HL-60/S4 (cell line): Measurements from ENCODE around the gene ARHGEF4.

Experiments used
- in situ Hi-C: fragments of 300-500 bp; cut with MboI; formaldehyde crosslinking; loops from 2 replicates; pipeline ENCODE4 v1.14.3; 2022; ENCODE audit warnings: low sequenced_read_pairs

Gene ARHGEF4

GRCh38 chr2:130814931-130815680, 21.6 kb upstream of the ARHGEF4 start:
- in situ Hi-C loops: no loop called here

- in situ Hi-C loops: no loop called here
Measured at GRCh38 chr2:130818809-130819208, 17.9 kb upstream of the ARHGEF4 start.

DNA sequence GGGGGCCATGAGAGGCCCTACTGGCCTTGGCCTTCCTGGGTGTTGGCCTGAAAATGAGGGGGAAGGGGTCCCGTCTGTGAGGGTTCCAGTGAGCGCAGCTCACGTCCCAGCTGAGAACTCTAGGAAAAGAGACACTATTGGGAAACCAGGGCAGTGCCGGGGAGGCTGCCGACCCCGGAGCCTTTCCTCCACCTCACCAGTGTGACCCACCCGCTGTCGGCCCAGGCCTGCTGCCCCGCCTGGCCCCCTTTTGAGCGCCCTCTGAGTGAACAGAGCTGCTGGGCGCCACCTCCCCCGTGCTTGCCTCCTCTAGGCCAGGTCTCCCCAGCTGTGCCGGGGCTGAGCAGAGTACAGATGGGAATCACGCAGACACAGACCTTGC, 17.5 kb upstream of the ARHGEF4 start:
- in situ Hi-C loops: no loop called here

DNA sequence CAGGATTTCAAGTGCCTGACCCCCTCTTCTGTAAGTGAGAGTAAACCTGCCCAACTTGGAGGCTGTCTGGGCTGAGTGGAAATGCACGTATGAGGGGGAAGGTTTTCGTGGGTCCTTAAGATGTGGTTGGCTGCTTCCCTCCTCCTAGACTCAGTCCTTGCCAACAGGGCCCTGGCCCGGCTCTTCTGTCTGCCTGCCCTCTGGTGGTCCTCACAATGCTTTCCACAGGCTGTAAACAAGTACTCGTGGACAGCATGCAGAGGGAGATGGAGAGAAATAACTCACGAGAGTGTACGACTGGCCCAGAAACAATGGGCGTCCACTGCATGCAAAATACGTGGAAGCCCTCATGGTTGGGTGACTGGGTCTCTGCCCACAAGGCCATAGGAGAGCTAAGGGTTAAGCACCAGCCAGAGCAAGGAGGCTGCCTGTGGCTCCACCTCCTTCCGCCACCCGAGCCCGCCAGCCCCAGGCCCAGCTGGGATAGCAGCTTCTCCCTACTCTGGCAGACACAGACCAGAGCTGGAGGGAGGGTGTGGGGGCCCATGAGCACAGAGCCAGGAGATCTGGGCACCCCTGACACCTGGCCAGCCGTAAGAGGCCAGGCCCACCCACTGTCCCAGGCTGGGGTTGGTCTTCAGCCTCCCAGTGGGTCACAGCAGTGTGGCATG, 17.0 kb upstream of the ARHGEF4 start:
- in situ Hi-C loops: no loop called here

DNA sequence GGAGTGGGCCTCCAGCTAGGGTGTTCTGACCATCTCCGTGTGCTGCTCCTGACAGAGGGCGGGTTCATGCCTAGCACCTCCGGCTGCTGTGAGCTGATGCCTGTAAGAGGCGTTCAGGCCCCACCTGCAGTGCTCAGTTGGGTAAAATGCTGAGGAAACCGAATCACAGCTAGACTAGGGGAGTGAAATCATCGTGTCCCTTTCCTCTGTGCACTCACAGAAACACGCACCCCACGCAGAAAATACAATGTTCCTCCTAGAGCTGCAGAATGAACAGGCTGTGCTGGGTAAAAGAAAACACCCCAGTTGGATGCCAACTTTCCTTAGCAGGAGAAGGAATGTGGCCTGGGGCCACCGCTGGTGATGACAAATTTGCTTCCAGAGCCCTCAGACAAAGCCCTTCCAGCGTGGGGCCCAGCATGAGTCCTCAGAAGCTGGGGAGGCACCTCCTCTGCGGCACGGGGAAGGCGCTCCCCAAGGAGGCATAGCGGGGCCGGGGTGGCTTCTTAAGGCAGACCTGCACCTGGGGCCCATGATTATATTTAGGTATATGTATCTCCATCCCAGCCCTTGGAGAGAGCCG, 16.3 kb upstream of the ARHGEF4 start:
- in situ Hi-C loops: no loop called here

- in situ Hi-C loops: no loop called here
Measured at GRCh38 chr2:130821867-130822266, 14.8 kb upstream of the ARHGEF4 start.

DNA sequence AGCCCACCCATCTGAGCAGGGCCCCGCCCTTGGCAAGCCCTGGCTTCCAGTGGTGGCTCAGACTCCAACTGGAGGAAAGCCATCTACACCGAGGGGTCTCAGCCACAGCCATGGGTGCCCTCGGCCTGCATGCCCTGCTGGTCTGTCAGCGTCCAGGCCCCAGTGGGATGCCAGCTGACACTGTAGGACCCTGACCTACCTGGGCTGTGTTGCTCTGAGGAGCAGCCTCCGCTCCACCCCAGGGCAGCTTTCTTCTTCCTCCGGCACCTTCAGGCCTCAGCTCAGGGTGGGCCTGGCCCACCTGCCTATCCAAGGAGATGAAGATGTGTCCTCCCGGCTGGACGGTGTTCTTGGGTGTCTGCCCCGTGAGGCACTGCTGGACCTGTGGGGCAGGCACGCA, 13.9 kb upstream of the ARHGEF4 start:
- in situ Hi-C loops: no loop called here

- in situ Hi-C loops: no loop called here
Measured at GRCh38 chr2:130823171-130823885, 13.4 kb upstream of the ARHGEF4 start.

DNA sequence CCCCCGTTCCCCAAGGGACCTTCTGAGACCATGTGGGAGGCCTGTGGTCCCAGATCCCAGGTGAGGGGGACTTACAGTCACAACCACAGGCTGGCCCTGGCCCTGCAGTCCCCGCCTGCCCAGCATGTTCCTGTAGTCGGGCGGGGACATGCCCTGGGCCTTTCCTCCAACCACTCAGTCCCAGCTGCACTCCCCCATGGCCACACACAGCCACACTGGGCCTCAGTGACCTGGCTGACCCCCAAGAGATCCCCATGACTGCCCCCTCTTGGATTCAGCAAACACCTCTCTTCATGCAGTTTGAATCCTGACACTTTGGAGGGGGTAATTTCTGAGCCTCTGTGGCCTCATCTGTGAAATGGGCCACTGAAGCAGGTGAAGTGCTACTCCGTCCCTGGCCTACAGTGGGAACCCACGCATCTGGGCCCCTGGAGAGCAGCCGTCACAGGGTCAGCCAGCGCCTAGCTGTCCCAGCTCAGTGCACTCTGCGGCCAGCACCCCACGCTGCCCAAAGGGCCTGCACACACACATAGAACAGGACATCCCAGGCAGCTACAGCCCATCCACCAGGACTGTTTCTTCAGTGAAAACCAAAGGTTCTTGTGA, 12.7 kb upstream of the ARHGEF4 start:
- in situ Hi-C loops: no loop called here

- in situ Hi-C loops: no loop called here
Measured at GRCh38 chr2:130824492-130825061, 12.1 kb upstream of the ARHGEF4 start.

DNA sequence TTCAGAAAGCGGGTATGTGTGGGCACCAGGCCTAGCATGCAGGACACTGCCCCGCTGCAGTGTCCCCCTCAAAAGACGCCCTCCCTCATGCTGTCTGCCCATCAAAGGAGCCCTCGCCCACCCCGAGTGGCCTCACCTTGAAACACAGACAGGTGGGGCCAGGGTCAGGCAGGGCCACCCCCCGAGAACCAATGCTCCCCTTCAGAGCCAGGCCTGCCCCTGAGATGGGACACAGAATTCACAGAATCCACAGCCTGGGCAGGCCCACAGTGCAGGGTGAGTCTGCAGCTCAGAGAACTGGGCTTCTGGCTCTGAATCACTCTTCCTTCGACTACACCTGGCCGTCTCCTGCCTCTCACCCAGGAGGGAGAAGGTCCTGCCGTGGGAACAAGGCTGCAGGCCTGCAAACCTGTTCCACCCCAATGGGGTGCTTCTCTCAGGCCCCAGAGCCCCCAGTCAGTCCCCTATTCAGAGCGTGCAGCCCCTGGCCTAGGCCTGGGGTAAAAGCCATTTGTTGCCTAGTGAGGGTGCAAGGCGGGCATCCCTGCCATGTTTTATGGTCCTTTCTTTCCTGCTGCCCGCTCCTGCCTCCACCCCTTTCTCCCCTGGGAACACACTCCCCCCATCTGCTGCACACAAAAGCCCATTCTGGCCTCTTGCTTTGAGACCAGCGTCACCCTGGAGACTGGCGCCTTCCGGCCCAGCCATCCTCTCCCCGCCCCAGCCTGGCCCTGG, 11.3 kb upstream of the ARHGEF4 start:
- in situ Hi-C loops: no loop called here

- in situ Hi-C loops: no loop called here
Measured at GRCh38 chr2:130825966-130826253, 10.8 kb upstream of the ARHGEF4 start.

GRCh38 chr2:130826419-130826818, 10.3 kb upstream of the ARHGEF4 start:
- in situ Hi-C loops: no loop called here

DNA sequence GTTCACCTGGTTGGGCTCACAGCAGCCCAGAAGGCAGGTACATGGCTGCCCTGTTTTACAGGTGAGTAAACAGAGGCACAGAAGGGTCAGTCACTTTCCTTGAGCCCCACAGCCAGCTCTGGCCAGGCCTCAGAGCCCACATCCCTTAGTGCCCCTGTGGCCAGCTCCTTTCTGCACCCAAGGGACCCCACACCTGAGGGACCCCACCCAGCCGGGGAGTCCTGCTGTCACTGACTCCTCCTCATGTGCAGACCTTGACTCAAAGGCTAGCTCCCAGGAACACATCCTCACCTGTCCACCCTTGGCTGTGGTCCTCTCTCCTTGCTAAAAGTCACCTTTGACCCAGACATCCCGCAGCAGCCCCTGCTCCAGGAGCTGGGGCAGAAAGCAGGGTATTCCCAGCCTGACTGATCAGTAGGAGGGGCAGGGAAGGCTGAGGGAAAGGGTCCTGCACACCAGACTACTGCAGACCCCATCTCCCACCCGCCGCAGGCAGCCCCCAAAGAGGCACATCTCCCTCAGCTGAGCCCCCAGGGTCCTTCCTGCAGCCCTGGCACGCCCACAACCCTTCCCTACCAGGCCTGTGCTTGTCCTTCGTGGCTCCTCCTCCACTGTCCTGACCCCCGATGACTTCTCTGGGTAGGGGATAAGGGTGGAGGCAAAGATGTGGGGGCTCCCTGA, 9.8 kb upstream of the ARHGEF4 start:
- in situ Hi-C loops: no loop called here

- in situ Hi-C loops: no loop called here
Measured at GRCh38 chr2:130827502-130828251, 9.0 kb upstream of the ARHGEF4 start.

GRCh38 chr2:130828461-130828860, 8.3 kb upstream of the ARHGEF4 start:
- in situ Hi-C loops: no loop called here

DNA sequence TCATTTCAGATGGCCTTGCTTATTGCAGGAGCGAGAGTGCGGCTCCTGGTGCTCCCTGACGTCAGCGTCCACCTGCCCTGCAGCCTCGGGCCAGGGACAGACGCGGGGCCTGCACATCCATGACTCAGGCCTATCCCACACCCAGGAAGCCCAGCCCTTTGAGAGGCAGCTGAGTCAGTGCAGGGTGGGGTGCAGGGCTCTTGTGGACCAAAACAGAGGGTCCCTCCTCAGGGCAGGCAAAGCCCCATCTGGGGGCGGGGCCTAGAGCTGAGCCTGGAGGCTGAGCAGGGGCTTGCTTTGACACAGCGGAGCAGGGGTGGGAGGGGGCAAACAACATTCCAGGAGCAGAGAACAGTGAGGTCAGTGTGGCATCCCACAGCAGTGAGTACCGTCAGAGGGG, 7.7 kb upstream of the ARHGEF4 start:
- in situ Hi-C loops: no loop called here

- in situ Hi-C loops: no loop called here
Measured at GRCh38 chr2:130830538-130830937, 6.2 kb upstream of the ARHGEF4 start.

- in situ Hi-C loops: no loop called here
Measured at GRCh38 chr2:130831356-130831755, 5.4 kb upstream of the ARHGEF4 start.
